GM10266 (cell line): ENCODE measurements around the gene MUC6.

Experiments used
- DNase-seq: peaks from one replicate; pipeline ENCODE4 v3.0.0; 2012; ENCODE audit errors: extremely low spot score
- CTCF ChIP-seq: IDR thresholded peaks from 2 replicates; pipeline ENCODE4 v1.5.1; 2012; ENCODE audit warnings: mild to moderate bottlenecking, low read depth; ENCODE audit not compliant: control insufficient read depth, insufficient read depth; ENCODE audit errors: missing control alignments

The MUC6 gene

GRCh38 chr11:1038921-1039320, 2.4 kb upstream of the MUC6 start:
- DNase-seq, result no peak
- TF ChIP-seq CTCF, result no peak

DNA sequence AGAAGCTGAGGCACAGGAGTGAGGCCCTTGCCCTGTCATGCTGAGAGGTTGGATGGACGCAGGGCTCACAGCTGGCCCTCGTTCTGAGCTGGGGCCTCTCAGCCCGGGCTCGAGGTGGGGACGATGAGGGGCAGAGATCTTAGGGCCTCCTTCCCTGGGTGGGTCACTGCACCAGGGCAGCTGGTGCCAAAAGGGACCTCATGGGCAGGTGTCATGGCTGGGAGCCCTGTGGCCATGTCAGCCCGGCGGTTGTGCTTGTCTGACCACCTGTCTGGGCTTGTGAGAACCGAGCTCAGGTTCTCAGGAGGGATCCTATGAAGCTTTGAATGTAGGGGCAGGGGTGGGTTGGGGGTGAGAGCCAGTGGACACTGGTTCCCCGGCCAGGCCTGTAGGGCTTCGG, 1.8 kb upstream of the MUC6 start:
- TF ChIP-seq CTCF, result no peak
- DNase-seq, result no peak

GRCh38 chr11:1037506-1038055, 1.1 kb upstream of the MUC6 start:
- TF ChIP-seq CTCF, result no peak
- DNase-seq, result no peak

GRCh38 chr11:1036931-1037330, 413 bp upstream of the MUC6 start:
- DNase-seq, result no peak
- TF ChIP-seq CTCF, result no peak

DNA sequence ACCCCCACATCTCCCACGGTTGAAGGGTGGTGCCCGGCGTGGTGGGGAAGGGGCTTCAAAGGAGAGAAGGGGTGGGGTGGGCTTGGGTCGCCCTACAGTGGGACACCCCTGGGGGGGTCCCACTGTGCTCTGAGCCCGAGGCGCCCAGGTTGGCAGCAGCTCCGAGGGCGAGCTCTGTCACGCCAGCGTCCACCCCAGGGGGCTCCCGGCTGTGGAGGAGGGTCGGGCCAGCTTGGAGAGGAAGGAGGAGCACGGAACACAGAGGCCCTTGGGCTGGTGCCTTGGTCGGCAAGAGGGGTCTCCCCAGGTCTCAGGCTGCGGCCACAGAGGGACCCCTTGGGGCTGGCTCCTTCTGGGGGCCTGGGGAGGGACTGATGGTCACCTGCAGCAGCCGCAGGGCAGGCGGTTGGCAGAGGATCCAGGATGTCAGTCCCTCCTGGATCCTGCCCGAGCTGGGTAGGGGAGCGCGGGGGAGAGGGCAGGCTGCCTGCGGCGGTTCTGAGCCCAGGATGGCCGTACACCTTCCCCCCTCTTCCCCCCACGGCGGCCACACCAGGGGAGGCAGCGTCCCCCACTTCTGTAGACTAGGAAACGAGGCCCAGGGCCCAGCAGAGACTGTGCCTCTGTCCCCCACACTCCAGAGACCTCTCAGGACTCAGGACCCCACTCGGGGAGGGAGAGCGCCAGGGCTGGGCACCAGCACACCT, 788 bp downstream of the MUC6 start:
- no peak for TF ChIP-seq CTCF
- no peak for DNase-seq

- no peak for DNase-seq
- no peak for TF ChIP-seq CTCF
Observed at GRCh38 chr11:1034456-1035295, 1.8 kb downstream of the MUC6 start.

DNA sequence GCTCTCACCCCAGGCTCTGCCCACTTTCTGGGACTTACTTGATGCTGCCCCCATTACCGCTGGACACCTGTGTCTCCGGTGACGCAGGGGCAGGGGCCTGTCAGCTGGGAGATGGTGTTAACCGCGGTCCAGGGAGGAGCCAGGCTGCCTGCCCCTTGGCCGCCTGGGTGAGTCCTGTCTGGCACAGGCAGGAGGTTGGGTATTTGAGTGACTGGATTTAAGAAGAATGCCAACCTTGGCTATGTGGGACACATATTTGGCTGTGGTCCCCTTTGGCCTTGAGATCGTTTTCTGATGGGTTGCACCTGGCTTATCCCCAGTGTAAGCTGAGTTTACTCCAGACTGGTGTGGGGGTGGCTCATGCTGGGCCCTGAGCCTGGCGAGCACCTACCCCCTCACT, 2.5 kb downstream of the MUC6 start:
- no peak for TF ChIP-seq CTCF
- DNase-seq, result no peak
